AG04449 (cell line): ENCODE measurements around the gene SURF6.

Experiments
- CTCF ChIA-PET: fragments of 350-600 bp; formaldehyde crosslinking; extraction: SDS; loops from one replicate; lab custom pipeline; 2021; ENCODE audit warnings: antibody characterized with exemption; lab: Yijun Ruan, JAX
- POLR2A ChIA-PET: fragments of 400-600, 350-600 bp; formaldehyde crosslinking; extraction: SDS; loops from one replicate; lab custom pipeline; 2020; ENCODE audit warnings: antibody characterized with exemption, inconsistent platforms; lab: Yijun Ruan, JAX
- DNase-seq: peaks from one replicate; pipeline ENCODE4 v3.0.0-alpha.2; 2010; ENCODE audit warnings: low read depth, low spot score
- H3K4me3 ChIP-seq: 2 replicates; pipeline ENCODE4 v1.5.1; 2011; ENCODE audit warnings: low read depth, mild to moderate bottlenecking, control low read depth, low read length
- TF ChIP-seq, protein P1 (sequence below): IDR thresholded peaks from one replicate; pipeline ENCODE4 v1.5.1; 2011; ENCODE audit warnings: mild to moderate bottlenecking, moderate library complexity, low read length, control low read depth, inconsistent platforms; ENCODE audit not compliant: insufficient read depth; ENCODE audit errors: missing control alignments

Gene SURF6

DNA sequence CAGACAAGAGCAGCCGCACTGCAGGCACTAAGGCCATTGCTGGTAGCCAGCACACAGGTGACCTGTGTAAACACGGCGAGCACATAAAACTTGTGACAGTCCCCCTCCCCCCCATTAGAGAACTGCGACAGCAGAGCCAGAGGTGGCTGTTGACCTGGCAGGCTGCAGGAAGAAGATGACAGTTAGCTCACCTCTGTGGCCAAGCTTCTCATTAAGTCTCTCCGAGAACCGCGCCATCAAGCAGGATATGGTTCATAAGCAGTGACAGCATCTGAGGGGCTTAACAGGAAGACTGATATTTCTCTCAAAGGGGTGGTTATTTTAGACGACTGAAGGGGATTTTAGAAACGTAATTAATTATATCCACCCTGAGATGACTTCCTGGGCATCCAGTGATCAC lies 34.7 kb upstream of the SURF6 start:
- CTCF ChIA-PET = interaction anchor here (1.2 to 3.2 kb wide), 3 partner anchors 8 to 15 kb away, joined by 3 to 14 read pairs (median 4); no protein-coding TSS in a partner anchor
- TF ChIP-seq, protein P1, sequence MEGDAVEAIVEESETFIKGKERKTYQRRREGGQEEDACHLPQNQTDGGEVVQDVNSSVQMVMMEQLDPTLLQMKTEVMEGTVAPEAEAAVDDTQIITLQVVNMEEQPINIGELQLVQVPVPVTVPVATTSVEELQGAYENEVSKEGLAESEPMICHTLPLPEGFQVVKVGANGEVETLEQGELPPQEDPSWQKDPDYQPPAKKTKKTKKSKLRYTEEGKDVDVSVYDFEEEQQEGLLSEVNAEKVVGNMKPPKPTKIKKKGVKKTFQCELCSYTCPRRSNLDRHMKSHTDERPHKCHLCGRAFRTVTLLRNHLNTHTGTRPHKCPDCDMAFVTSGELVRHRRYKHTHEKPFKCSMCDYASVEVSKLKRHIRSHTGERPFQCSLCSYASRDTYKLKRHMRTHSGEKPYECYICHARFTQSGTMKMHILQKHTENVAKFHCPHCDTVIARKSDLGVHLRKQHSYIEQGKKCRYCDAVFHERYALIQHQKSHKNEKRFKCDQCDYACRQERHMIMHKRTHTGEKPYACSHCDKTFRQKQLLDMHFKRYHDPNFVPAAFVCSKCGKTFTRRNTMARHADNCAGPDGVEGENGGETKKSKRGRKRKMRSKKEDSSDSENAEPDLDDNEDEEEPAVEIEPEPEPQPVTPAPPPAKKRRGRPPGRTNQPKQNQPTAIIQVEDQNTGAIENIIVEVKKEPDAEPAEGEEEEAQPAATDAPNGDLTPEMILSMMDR = no peak
- POLR2A ChIA-PET = interaction anchor here (1.4 to 4.0 kb wide), 2 partner anchors 10 to 15 kb away, joined by 5 to 18 read pairs; partner anchors contain the start of genes SURF1 and SURF2
- H3K4me3 ChIP-seq = no peak overlapping the region
- no peak for DNase-seq

DNA sequence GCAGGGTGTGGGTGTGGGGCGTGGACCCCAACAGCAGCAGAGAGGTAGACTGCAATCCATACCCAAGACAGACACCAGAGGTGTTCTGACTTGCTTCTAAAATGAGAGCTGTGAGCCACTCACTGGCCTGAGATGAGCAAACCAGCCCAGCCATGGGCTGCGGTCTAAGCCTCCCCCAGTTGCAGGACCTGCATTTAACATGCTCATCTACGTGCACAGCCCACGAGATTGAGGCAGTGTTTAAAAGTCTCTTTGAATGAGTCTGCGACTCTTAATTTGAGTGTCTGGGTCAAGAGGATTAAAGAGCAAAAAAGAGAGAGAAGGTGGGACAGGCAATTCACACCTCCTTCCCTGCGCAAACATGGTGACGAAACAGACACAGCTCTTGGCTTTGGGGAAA lies 33.9 kb upstream of the SURF6 start:
- no peak overlapping the region for H3K4me3 ChIP-seq
- ChIA-PET CTCF (no interaction called here), POLR2A (interaction anchor here (0.8 to 1.1 kb wide), 2 partner anchors 20 to 22 kb away, joined by 3 to 4 read pairs; partner anchors contain the start of genes MED22 and RPL7A)
- no peak for DNase-seq
- TF ChIP-seq, protein P1 = no peak

- CTCF ChIA-PET = no interaction called here
- TF ChIP-seq, protein P1 = no peak
Observed at GRCh38 chr9:133369422-133369821, 33.4 kb upstream of the SURF6 start.

DNA sequence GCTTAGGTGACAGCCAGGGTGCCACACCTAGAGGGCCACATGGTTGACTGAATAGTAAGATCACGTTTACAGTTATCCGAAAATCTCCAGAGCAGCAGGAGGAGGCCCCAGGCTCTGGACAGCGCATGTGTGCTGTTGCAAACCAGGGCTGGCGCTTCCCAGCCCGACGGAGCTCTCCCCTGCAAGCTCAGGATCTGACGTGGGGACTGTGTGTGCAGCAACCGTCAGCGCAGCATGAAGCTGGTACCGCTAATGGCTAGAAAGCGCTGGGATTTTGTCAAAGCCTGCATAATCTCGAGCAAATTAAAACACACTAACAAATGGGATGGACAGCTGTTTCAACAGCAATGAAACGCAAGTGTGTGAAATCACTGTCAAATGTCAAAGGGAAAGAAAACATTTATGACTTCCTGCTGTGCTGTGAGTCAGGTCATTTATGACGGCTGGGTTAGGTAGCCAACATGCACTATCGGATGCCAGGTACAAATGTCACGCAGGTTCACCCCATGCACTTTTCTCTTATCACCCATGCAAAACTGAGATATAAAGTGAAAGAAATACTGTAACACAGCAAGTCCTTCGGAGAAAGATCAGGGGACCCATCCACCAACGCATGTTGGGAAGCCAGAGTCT lies 32.4 kb upstream of the SURF6 start:
- no peak overlapping the region for H3K4me3 ChIP-seq
- POLR2A ChIA-PET = interaction anchor here (0.5 to 4.9 kb wide), 2 partner anchors 8 to 20 kb away, joined by 3 to 14 read pairs; partner anchors contain the start of genes MED22 and RPL7A
- DNase-seq = no peak
- TF ChIP-seq, protein P1 = no peak
- CTCF ChIA-PET = no interaction called here

More at GRCh38 chr9:133369422-133369821, 33.4 kb upstream of the SURF6 start:
- DNase-seq = no peak
- POLR2A ChIA-PET = interaction anchor here (0.8 to 1.1 kb wide), 2 partner anchors 19 to 22 kb away, joined by 3 to 4 read pairs; partner anchors contain the start of genes MED22 and RPL7A
- no peak overlapping the region for H3K4me3 ChIP-seq

DNA sequence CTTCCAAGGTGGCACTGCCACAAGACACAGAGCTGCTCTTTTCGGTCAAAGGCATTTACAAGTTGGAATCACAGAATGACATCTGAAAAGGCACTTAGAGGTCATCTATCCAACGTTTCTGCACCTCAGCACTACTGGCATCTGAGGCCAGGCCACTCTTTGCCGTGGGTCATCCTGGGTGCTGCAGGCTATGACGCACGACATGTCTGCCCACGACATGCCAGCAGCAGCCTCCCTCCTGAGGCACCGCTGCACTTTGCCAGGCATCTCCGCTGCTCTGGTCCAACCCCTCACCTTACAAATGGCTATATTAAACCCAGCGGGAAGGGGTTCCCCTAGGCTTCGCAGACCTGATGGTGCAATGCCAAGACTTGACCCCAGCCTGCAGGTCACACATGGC lies 31.8 kb upstream of the SURF6 start:
- CTCF ChIA-PET = no interaction called here
- POLR2A ChIA-PET = interaction anchor here (4.9 kb wide), 1 partner anchor 20 kb away, joined by 14 read pairs; the partner anchor contains the start of genes MED22 and RPL7A
- no peak for DNase-seq
- TF ChIP-seq, protein P1 = no peak
- no peak overlapping the region for H3K4me3 ChIP-seq

DNA sequence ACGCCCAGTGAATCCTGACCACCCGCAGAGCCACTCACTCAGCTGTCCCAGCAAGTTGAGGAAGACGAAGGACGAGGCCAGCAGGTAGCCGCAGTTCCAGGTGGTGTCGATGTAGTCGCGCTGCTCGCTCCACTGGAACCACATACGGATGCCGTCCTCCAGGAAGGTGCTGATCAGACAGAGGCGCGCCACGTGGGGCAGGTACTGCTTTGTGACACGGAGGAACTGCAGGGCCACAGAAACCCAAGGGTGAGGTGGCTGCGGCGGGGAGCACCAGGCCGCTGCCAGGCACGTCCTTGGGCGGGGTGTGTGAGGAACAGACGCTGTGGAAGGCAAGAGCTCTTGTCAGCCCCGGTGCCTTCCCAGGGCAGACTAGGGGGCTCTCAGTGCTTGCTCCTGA lies 31.2 kb upstream of the SURF6 start:
- no peak for DNase-seq
- TF ChIP-seq, protein P1 = no peak
- no peak overlapping the region for H3K4me3 ChIP-seq
- ChIA-PET CTCF (interaction anchor here (1.2 to 1.3 kb wide), 2 partner anchors 26 to 118 kb away, joined by 3 to 5 read pairs; no protein-coding TSS in a partner anchor), POLR2A (interaction anchor here (1.7 to 4.9 kb wide), 2 partner anchors 9 to 19 kb away, joined by 9 to 14 read pairs; partner anchors contain the start of genes MED22, RPL7A, STKLD1 and SURF4)
